GM12874 (cell line): ENCODE results near the gene GPALPP1.

Experiments used
- TF ChIP-seq, protein P1 (sequence below): IDR thresholded peaks from 2 replicates; pipeline ENCODE4 v1.5.1; 2011; ENCODE audit warnings: low read depth, mild to moderate bottlenecking, control low read depth, low read length, moderate library complexity; ENCODE audit not compliant: insufficient read depth

GPALPP1 gene

GRCh38 chr13:44976949-44977583 is 12.3 kb upstream of the GPALPP1 start:
- TF ChIP-seq, protein P1, sequence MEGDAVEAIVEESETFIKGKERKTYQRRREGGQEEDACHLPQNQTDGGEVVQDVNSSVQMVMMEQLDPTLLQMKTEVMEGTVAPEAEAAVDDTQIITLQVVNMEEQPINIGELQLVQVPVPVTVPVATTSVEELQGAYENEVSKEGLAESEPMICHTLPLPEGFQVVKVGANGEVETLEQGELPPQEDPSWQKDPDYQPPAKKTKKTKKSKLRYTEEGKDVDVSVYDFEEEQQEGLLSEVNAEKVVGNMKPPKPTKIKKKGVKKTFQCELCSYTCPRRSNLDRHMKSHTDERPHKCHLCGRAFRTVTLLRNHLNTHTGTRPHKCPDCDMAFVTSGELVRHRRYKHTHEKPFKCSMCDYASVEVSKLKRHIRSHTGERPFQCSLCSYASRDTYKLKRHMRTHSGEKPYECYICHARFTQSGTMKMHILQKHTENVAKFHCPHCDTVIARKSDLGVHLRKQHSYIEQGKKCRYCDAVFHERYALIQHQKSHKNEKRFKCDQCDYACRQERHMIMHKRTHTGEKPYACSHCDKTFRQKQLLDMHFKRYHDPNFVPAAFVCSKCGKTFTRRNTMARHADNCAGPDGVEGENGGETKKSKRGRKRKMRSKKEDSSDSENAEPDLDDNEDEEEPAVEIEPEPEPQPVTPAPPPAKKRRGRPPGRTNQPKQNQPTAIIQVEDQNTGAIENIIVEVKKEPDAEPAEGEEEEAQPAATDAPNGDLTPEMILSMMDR = no peak

DNA sequence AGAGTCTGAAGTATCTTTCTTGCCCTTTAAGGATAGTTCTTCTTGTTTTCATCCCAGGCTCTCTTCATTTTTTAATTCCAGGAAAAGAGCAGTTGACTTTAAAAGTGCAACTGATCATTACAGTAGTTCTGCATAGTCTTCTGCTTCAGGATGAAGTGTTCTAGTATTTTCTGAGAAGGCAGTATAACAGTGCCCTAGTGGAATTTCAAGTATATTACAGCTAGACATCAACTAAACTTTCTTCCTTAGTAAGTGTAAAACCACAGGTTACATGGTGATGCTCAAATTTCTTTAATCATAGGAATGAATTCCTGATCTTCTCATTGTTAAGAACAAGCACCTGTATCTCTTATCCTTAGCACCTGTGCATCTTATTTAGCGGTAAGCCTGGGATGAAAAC is 11.0 kb upstream of the GPALPP1 start:
- TF ChIP-seq, protein P1 = 0 out of 2 replicates have a peak, but pooled peaks have one; percentile 1

DNA sequence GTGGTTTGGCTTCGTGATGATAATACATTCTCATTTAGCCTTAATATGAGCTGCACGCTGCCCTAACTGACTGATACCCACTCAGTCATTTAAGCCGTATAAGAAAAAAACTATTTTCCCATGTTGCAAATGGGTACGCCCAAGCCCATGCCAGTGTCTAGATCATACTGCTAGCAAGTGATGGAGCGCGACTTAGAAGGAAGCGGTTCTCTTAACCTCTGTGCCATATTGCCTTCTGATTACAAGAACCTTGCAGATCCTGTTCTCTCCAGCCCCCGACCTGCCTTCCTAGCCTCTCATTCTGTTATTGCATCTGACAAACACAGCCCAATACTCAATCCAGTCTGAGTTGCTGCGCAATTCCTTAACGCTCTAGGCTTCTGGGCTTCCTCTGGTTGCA is 603 bp downstream of the GPALPP1 start:
- TF ChIP-seq, protein P1 = no peak

GRCh38 chr13:45003417-45003816 is 14.1 kb downstream of the GPALPP1 start:
- TF ChIP-seq, protein P1 = no peak

DNA sequence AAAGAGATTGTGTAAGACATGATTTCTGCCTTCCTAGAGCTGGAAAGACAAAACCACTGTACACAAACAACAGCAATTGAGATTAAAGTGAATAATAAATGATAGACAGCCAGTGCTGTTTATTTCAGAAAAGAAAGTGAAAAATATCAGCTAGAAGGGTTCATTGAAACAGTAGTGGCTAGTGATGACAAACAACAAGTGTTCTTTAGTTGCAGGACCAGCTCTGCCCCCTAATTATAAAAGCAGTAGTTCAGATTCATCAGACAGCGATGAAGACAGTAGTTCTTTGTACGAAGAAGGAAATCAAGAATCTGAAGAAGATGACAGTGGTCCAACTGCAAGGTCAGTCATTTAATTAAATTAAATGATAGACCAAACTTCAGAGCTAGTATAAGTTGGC is 14.8 kb downstream of the GPALPP1 start:
- TF ChIP-seq, protein P1 = no peak

DNA sequence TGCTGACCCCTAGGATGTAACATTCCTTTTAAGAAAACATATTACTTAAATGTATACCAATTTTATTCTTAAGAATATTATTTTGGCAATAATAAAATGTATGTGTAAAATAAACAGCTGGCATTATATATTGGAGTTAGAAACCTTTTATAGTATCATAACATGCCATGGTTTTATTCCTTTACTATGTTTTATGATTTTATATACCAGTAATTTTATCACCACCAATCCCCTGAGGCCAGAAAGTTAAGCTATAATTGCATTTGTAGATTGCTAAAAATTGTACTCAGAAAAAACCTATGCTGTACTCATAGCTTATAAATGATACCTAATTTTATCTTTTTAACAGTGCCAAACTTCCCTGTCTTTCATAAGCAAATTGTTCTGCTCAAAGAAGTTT is 17.9 kb downstream of the GPALPP1 start:
- TF ChIP-seq, protein P1 = no peak

- TF ChIP-seq, protein P1 = no peak
Observed at GRCh38 chr13:45007823-45008222, 18.5 kb downstream of the GPALPP1 start.
